Dermis blood vessel endothelial cell (primary cell): ENCODE results near the gene TLE7. TPM values are rescaled to one million over a fixed set of nuclear protein-coding genes. Genes with fewer than 3 reads are reported as not detected.
A peak's percentile ranks its signal among the peaks of the same experiment; 100 is the strongest.

Experiments used
- DNase-seq: peaks from one replicate; pipeline ENCODE4 v3.0.0; 2010
- total RNA-seq: library from RNA; depleted of rRNA; stranded (reverse); fragments of >200 nt; gene quantifications from 2 replicates; pipeline ENCODE4 v1.2.3, GENCODE V29; 2014

Gene TLE7
- total RNA-seq, 1 donor from 2014 or later: not detected

DNA sequence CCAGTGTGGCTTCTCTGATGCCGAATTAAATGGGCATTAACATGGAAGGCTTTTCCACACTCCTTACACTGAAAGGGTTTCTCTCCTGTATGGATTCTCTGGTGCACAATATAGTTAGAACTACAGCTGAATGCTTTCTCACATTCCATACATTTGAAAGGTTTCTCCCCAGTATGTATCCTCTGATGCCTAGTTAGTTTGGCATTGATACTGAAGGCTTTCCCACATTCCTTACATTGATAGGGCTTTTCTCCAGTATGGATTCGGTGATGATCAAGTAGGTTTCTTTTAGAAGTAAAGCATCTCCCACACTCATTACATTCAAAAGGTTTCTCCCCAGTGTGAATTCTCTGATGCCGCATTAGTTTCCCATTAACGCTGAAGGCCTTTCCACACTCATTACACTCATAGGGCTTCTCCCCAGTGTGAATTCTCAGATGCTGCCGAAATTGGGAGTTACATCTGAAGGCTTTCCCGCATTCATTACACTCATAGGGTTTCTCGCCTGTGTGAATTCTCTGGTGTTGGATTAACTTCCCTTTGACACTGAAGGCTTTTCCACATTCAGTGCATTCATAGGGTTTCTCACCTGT is 6.5 kb upstream of the TLE7 start:
- no peak for DNase-seq

GRCh38 chr16:71443714-71444113 is 1.9 kb upstream of the TLE7 start:
- DNase-seq: no peak

GRCh38 chr16:71441348-71442050 is 355 bp downstream of the TLE7 start:
- peak; percentile 26 for DNase-seq

DNA sequence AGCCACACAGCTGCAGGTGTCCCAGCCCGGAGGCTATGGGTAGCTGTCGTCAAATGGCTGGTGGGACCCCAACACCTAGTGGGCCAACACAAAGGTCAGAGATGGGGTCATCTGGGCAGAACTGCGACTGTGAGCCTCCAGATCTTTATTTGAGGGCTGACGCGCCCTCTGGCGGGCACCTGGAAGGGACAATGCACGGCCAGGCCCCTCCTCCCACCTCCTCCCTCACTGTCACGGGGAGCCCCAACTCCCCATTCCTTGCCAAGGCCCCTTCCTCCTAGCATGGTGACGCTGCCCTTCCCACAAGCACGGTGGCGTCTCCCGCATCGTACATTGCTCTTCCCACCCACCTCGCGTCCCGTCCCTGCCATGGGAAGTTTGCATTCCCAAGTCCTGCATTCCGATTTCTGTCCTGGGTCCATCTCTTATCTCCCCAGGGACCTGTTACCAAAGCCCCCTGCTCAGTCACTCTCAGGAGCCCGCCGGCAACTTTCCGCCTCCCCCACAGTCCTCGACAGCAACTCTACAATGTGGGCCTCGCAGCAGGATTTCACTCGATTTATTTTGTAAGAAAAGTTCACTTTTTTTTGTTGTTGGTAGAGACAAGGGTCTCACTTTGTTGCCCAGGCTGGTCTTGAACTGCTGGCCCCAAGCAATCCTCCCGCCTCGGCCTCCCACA is 1.0 kb downstream of the TLE7 start:
- peak; percentile 4 for DNase-seq

GRCh38 chr16:71439523-71439922 is 2.3 kb downstream of the TLE7 start:
- DNase-seq: no peak

- no peak for DNase-seq
These were observed 5.4 kb downstream of the TLE7 start for GRCh38 chr16:71436473-71436872.

DNA sequence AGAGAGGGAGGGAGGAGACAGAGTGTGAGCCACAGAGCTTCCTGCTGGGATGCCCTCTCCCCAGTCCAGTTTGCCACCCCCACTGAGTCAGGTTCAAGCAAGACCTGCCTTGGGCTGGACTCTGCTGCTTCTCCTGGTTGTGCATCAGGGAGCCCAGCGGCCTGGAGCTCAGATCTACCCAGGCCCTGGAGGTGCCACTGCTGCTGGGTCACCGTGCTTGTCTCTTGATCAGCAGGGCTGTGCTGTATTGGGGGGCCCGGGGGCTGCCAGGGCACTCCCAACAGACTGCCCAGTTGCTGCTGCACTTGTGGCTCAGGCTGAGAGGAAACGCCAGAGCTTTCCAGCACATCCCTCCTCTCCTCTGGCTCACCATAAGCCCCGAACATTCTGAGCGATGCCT is 8.9 kb downstream of the TLE7 start:
- DNase-seq: no peak

DNA sequence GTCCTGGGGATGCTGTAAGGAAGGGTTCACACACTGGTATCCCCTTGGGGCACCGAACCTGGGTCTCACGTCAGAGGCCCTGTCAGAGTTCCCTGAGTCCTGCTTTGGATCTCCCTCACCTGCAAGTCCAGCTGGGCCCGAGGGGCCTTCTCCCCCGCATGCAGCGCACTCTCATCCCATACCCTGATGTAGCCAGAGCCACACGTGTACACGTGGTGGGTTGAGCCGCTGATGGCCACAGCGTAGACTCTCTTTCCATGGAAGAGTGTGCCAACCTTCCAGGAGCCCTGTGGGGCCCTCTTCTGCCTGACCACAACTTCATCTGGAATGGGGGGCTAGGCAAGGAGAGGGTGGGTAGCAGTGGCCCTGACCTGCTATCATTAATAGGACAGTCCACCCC is 9.9 kb downstream of the TLE7 start:
- no peak for DNase-seq

GRCh38 chr16:71431176-71431575 is 10.7 kb downstream of the TLE7 start:
- DNase-seq: no peak

DNA sequence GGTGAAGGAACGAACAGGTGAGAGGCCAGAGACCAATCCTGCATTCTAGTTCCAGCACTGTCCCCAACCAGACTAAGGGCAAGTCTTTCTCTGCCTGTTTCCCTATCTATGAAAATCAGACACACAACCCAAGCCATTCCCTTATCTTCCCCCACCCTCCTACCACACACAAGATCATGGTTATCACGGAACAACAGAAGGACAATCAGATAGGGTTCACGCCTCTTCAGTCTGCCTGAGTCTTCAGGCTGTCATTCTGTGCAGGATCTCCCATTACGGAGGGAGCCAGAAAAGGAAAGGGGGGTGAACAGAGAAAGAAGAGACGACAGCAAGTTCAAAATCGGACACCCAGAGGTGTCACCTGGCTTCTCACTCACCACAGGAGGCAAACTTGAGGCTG is 11.1 kb downstream of the TLE7 start:
- DNase-seq: no peak

- DNase-seq: no peak
These were observed 12.3 kb downstream of the TLE7 start for GRCh38 chr16:71429581-71429980.

- no peak for DNase-seq
These were observed 13.0 kb downstream of the TLE7 start for GRCh38 chr16:71428883-71429282.

GRCh38 chr16:71428385-71428784 is 13.5 kb downstream of the TLE7 start:
- DNase-seq: no peak

GRCh38 chr16:71426880-71427615 is 14.8 kb downstream of the TLE7 start:
- DNase-seq: no peak

GRCh38 chr16:71426069-71426879 is 15.6 kb downstream of the TLE7 start:
- DNase-seq: peak; percentile 53

DNA sequence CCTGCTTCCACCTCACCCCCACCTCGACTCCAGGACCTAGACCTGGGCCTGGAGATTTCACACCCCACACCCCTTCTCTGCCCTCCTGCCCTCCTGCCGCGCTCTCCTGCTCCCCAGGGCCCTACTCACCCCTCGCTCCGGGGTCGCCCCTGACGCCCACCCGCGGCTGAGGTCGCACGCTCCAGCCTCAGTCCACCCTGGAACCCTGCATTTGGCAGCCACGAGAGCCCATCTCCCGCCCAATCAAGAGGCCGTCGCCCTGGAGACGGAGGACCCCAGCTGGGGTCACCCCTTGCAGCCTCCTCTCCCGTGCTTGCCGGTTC is 16.1 kb downstream of the TLE7 start:
- no peak for DNase-seq

- no peak for DNase-seq
These were observed 17.2 kb downstream of the TLE7 start for GRCh38 chr16:71424626-71425025.

DNA sequence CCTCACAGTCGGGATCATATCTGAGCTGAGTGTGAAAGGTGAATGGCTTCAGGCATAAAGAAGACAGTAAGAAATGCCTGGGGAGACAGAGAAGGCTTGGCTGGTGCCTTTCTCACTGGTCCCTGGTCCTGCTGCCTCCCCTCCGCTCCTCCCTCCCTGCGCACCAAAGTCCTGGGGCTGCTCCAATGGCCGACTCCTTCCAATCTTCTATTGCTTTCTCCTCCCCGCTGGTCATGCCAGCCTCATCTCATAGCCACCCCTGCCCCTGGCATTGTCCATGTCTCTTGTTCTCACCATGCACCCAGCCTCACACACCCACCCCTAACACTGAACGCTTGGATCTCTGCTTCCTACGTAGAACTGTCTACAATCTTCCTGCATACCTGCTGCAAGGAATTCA is 18.0 kb downstream of the TLE7 start:
- no peak for DNase-seq

- DNase-seq: no peak
These were observed 18.8 kb downstream of the TLE7 start for GRCh38 chr16:71423016-71423415.

GRCh38 chr16:71421911-71422310 is 19.9 kb downstream of the TLE7 start:
- DNase-seq: peak; percentile 37

DNA sequence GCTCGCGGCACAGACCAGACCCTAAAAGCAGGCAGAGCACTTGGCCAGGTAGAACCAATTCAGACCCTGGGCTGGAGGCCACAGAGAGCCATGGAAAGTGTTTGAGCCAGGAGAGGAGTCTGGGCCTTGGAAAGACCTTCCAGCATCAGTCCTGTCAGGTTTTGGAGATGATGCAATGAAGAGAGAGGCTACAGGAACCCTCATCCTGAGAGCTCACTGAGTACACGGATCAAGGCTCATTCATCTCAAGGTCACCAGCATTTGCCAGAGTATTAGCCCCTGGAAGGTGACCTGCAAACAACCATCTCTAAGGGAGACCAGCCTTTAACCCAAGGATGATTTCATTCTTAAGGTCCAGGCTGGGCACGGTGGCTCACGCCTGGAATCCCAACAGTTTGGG is 27.8 kb downstream of the TLE7 start:
- DNase-seq: no peak

- DNase-seq: no peak
These were observed 28.5 kb downstream of the TLE7 start for GRCh38 chr16:71413341-71413740.
